GM21423 (cell line): ENCODE results near the gene ERICH6.

Experiments used
- ATAC-seq: cut with Tn5 transposase; IDR thresholded peaks from one replicate; pipeline ENCODE4 v1.9.1; 2021; ENCODE audit warnings: mild to moderate bottlenecking, moderate library complexity; ENCODE audit not compliant: unreplicated experiment

ERICH6 gene

GRCh38 chr3:150703756-150704344, at the start of gene ERICH6:
Gene ERICH6 (minus strand): TSS chr3:150703920. CDS start chr3:150703898, 22 bp downstream.
- peak; percentile 99 for ATAC-seq

GRCh38 chr3:150751781-150752263, 48.1 kb upstream of the ERICH6 start:
- ATAC-seq, result no peak

GRCh38 chr3:150749255-150749654, 45.5 kb upstream of the ERICH6 start:
- no peak for ATAC-seq

- ATAC-seq, result no peak
These were observed 44.9 kb upstream of the ERICH6 start for GRCh38 chr3:150748684-150749047.

DNA sequence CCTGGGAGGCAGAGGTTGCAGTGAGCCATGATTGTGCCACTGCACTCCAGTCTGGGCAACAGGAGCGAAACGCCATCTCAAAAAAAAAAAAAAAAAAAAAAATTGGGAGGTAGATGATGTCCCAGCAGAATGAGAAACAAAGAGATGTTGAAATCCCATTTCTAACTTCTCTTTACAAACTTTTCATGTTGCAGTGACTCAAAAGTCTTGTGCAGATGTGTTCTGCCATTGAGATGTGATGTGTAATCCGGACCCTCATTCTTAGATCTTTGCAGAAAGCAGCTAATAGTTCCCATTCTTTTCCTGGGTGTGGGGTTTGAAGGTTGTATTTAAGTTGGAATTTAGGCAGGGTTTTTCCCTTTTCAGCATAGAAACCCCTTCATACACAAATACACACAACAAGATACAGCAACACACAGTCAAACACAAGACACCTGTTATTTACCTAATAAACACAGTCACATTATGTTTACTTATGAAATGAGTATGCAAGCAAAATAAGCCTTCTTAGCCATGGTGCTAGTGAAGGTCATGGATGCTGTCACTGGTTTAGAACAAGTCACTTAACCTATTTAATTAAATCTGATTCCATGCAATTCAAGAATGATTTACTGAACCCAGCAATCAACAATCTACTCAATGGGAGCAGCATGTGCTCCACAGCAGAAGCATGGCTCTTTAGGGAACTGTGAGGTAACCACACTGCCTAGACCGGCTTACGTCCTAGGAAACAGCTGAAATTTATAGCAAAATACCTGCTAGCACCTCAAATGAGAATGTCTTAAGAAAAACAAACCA, 44.4 kb upstream of the ERICH6 start:
- ATAC-seq, result no peak

GRCh38 chr3:150746791-150747590, 43.3 kb upstream of the ERICH6 start:
- ATAC-seq, result no peak

DNA sequence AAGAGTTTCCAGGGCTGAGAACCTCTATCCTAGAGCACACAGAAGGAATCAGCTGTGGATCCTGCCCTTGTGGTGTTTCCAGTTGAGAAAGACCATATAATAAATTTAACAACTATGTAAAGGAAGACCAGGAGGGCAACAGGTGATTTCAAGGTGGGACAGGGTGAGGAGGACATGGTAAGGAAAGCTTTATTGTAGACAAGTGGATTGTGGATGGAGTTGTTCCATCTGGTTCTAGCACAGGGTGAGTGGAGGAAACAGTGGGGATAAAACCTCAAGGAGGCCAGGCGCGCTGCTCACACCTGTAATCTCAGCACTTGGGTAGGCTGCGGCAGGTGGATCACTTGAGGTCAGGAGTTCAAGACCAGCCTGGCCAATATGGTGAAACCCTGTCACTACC, 42.1 kb upstream of the ERICH6 start:
- no peak for ATAC-seq

- no peak for ATAC-seq
These were observed 41.1 kb upstream of the ERICH6 start for GRCh38 chr3:150744919-150745211.

GRCh38 chr3:150744041-150744918, 40.6 kb upstream of the ERICH6 start:
- no peak for ATAC-seq

- ATAC-seq, result no peak
These were observed 39.8 kb upstream of the ERICH6 start for GRCh38 chr3:150743508-150743907.

- ATAC-seq, result no peak
These were observed 39.0 kb upstream of the ERICH6 start for GRCh38 chr3:150742679-150743078.

- no peak for ATAC-seq
These were observed 38.4 kb upstream of the ERICH6 start for GRCh38 chr3:150742141-150742523.

DNA sequence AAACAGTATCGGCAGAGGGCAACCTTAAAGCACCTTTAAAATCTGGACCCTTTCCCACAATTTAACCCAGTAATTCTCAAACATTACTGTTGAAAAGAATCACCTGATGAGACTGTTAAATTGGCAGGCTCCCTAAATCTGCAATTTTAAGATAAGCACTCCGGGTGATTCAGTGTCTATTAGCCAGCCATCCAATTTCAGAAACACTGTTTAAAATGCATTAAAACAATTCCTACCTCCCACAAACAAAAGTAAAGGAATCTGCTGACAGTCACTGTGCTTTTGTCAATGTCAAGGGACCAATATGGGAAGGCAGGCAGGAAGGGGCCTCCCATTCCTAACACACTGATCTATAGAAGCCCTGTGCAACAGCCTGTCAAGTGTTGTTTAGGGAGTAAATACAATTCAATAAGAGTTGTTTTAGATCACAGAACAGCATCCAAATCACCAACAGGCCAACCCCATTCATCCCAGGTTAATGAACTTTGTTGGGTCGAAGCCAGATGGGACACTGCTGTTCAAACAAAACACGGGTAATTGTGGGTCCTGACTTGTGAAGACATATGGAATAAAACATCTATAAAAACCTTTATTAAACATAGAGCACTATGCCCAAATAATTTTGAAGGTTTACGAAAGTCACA, 37.9 kb upstream of the ERICH6 start:
- no peak for ATAC-seq

- no peak for ATAC-seq
These were observed 37.2 kb upstream of the ERICH6 start for GRCh38 chr3:150740733-150741496.

- ATAC-seq, result peak; percentile 9
These were observed 36.3 kb upstream of the ERICH6 start for GRCh38 chr3:150739877-150740645.

DNA sequence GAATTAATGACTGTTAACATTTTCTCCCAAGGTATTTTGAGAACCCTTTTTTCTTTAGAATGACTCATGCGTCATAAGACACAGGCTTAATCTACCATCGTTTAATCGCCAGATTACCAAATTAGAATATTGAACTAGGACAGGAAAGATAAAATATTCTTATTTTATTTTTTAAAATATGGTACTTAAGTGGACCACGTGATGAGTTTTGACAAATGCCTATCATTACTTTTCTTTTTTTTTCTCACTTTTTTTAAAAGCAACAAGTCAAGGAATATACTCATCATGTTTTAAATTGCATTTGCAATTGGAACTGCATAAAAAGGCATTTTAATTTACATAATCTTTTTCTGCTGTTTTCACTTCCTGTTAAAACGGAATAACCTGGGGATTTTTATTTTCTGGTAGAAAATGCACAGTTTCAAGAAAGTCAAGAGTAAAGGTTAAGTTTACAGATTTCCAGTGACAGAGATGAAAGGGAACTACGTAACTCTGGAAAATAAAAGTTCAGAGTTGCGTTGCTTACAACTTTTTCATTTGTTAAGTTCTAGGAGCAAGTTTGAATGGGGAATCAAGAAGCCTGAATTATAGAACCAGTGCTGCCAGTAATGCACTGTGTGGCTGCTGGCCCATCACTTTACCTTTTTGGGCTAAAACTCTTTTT, 35.6 kb upstream of the ERICH6 start:
- ATAC-seq, result peak; percentile 35

DNA sequence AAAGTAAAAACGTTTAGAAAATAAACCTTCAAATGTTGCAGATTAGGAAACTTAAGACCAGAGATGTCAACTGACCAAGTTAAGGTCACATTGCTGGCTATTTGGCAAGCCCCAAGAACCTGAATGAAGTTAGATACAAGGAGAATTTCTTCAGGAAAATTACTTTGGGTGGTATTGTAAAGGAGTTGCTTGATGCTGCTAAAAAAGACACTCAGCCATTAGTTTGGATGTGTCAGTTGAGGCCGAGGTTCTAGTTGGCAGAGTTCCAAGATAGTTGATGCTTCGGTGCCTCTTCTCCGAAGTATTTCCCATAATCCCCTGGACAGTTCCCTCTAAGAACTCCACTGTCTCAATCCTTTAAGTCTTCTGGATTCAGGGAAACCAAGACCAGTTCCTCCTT, 35.0 kb upstream of the ERICH6 start:
- ATAC-seq, result no peak
